Mesodermal cell (in vitro differentiated cells): ENCODE measurements around the gene METTL17.

Source experiments
- H3K27ac ChIP-seq: 2 replicates; pipeline ENCODE4 v1.7.0; 2013; ENCODE audit warnings: mild to moderate bottlenecking, low read depth, low read length, moderate library complexity; ENCODE audit not compliant: severe bottlenecking
- H3K36me3 ChIP-seq: 2 replicates; pipeline ENCODE4 v1.7.1; 2013; ENCODE audit warnings: mild to moderate bottlenecking, low read length, moderate library complexity; ENCODE audit not compliant: control insufficient read depth, insufficient read depth
- H3K4me1 ChIP-seq: one replicate; pipeline ENCODE4 v1.7.1; 2013; ENCODE audit warnings: mild to moderate bottlenecking, low read length; ENCODE audit not compliant: insufficient read depth, control insufficient read depth, poor library complexity, severe bottlenecking
- H3K4me3 ChIP-seq: 2 replicates; pipeline ENCODE4 v1.7.0; 2013; ENCODE audit warnings: low read length, control low read depth, mild to moderate bottlenecking; ENCODE audit not compliant: insufficient read depth, poor library complexity, severe bottlenecking; ENCODE audit errors: extremely low read depth
- H3K9me3 ChIP-seq: 2 replicates; pipeline ENCODE4 v1.7.1; 2013; ENCODE audit warnings: mild to moderate bottlenecking, low read length, moderate library complexity; ENCODE audit not compliant: control insufficient read depth
- WGBS, 2 experiments: methylation state at CpG; one replicate each; pipeline ENCODE4 v1.1.5; 2013; ENCODE audit warnings: missing lambda C conversion rate in 2 of 2; ENCODE audit not compliant: insufficient coverage in 2 of 2; 5-methylcytosine and 5-hydroxymethylcytosine counted together

METTL17 gene

DNA sequence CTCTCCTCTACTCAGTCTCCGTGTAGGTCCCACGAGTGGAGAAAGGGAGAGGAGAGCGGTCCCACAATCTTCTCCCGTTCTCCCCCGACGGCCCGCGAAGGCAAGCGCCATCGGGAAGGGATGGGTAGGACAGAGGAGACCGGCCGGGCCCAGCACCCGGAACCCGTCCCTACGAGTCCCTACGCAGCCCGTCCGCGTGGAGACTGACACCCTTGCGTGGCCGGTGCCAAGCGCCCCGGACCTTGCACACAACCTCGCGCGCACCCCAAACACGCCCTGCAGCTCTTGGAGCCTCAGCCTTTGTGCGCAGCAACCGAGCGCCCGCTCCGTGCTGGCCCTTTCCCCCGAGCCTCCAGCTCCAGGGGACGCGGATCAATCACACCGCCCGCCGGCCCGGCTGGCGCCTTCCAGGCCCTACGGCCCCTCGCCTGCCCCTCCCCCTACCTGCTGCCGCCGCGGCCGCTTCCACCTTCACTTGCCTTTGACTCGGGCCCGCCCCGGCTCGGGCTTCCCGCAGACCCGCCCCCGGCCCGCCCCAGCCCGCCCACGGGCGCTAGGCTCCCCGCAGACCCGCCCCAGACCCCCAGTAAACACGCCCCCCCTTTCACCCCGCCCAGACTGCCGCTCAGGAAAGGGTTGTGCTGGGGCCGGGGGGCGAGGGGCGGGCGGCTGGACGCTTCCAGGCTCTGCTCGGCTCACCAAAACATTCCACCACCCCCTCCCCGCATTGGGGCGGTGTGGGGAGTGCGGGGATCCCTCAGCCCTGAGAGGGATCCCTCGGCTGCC lies 35.0 kb downstream of the METTL17 start, which contains the start of gene NDRG2:
NDRG2 (minus strand) TSS at position 477 of the 786 bp plus-strand sequence. CDS start 1,746 bp downstream, outside the sequence.
- peaks cover 23% of the 10 kb centered on the region for H3K36me3 ChIP-seq
- no peaks in the 10 kb centered on the region for H3K9me3 ChIP-seq
- 1 to 2% methylated on average over 22 to 38 of the region's 72 CpGs for WGBS, 2 experiments
- peak within 1 kb of the TSS; percentile 83 for H3K27ac ChIP-seq
- H3K4me1 ChIP-seq = peaks cover 21% of the 10 kb centered on the region
- peak within 1 kb of the TSS; percentile 59 for H3K4me3 ChIP-seq

DNA sequence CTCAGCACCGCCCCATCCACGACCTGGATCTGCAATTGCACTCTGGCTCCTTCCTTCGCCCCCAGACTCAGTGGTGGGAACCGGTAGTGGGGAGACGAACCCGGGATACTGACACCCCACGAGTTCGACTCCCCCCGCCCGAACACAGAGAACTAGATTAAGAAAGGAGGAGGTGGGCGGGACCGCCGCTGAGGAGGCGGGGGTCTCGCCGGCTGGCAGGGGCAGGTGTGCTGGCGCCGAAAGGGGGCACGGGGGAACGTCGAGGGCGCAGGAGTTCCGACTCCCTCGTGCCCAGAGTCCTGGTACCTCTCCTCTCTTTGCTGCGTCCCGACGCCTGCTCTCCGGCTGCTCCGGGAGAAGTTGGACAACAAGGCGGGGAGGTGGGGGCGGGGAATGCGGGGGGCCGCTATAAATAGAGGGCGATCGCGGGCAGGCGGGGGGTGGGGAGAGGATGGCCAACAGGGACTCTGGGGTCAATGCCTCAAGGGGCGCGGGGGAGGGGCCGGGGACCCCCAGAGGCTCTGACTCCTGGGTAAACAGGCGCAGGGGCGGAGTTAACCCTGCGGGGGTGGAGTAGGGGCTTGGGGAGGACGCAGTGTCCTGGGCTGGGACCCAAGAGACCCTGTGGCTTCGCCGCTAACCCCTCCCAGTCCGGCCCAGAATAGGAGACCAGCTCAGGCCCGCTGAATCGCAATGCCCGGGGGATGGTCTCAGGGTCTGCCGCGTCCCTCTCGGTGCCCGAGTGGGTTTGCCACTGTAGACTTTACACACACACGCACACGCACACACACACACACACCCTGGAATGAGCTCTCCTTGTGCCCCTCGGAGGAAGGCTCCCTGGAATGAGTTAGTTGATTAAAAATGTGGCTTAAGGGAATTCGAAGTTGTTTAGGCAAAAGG lies 35.8 kb downstream of the METTL17 start:
- 2 to 5% methylated on average over 24 to 28 of the region's 58 CpGs for WGBS, 2 experiments
- peaks cover 16% of the 10 kb centered on the region for H3K36me3 ChIP-seq
- H3K9me3 ChIP-seq = no peaks in the 10 kb centered on the region
- H3K4me3 ChIP-seq = peak overlapping the region; percentile 59
- H3K27ac ChIP-seq = peak overlapping the region; percentile 83
- H3K4me1 ChIP-seq = peaks cover 21% of the 10 kb centered on the region

DNA sequence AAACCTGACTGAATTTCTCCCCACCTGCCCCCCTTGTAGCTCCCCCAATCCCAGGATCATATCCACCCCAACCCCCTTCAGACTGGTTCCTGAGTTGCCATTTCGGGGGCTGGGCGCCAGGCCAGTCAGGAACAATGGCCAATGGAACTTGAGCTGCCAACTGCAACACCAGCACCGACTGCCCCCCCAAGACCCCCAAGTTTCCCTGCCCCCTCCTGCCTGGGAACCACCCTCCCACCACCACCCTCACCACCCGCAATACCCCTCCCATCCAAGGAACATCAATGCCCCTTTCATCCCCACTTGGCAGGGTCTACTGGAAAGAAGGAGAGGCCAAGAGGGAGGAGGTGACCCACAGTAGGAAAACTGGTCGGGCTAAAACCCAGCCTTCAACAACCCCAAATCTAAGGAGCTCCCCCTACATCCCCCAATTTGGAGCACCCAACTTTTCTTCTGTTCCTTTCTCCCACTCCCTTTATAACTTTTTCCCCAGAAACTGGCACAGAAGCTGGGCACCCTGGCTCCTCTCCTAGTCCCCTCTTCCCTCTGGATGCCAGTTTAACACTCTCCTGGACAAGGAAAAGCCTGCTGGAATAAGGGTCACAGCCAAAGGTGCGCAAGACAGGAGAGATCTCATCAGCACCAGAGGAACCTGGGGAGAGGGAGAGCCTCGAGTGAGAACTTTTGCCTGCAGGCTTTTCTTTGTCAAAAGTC lies 36.7 kb downstream of the METTL17 start:
- Histone ChIP-seq H3K4me3 (peak overlapping the region; percentile 59), H3K27ac (peak overlapping the region; percentile 83), H3K4me1 (peaks cover 21% of the 10 kb centered on the region), H3K36me3 (peaks cover 8% of the 10 kb centered on the region), H3K9me3 (no peaks in the 10 kb centered on the region)
- 46 to 56% methylated on average over 2 to 3 of the region's 7 CpGs for WGBS, 2 experiments

DNA sequence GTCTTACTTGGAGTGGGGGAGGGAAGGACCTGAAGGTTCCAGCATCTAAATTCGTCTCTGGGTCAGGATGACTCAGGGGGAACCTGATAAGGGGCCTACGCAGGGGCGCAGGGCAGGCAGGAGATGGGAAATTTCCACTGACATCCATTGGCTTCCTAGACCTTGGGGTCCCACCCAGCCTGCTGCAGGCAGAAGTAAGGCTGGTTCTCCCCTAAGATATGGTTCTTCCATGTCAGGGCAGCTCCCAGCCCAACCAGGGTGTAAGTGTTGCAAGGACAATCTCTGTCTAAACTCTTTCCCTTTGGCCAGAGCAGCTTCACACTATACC lies 37.2 kb downstream of the METTL17 start:
- Histone ChIP-seq H3K4me3 (no peak overlapping the region), H3K27ac (peak overlapping the region; percentile 83), H3K9me3 (no peaks in the 10 kb centered on the region), H3K36me3 (peaks cover 3% of the 10 kb centered on the region), H3K4me1 (peaks cover 21% of the 10 kb centered on the region)
- 41 to 59% methylated on average over 2 to 3 of the region's 3 CpGs for WGBS, 2 experiments

DNA sequence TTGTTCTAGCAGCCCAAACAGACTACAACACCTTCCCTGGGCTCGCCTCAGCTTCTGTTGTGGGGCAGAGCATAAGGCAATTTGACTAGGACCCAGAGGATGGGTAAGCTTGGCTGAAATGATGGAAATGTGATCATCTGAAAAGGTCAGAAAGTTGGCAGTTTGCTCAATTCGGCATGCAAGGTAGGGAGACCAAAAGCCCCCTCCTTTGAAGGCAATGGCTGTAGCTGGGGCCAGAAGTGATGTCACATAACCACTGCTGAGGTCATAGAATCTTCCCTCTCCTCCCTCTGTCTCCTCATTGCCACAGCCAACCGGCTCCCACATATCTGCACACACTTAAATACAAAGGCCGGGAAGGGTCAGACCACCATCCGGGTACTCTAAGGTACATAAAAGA lies 40.1 kb downstream of the METTL17 start, which contains the start of gene TPPP2:
TPPP2 (plus strand) TSS at position 301 of the 400 bp plus-strand sequence. CDS start 365 bp downstream, outside the sequence.
- Histone ChIP-seq H3K36me3 (no peaks in the 10 kb centered on the region), H3K9me3 (no peaks in the 10 kb centered on the region), H3K4me3 (no peak within 1 kb of the TSS), H3K27ac (no peak within 1 kb of the TSS), H3K4me1 (peaks cover 14% of the 10 kb centered on the region)
- 86 to 95% methylated on average over 3 of the region's 5 CpGs for WGBS, 2 experiments

DNA sequence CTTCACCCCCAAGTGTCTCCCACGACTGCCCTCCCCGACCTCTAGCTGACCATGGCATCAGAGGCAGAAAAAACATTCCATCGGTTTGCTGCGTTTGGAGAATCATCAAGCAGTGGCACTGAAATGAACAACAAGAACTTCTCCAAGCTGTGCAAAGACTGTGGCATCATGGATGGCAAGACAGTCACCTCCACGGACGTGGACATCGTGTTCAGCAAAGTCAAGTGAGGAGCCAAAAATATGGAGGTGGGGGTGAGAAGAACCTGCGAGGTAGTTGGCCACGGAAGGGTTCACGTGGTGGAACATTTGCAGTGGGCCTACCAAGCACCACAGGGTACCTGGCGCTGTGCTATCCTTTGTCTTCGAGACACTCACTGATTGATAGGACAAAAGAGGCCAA lies 40.8 kb downstream of the METTL17 start:
- H3K4me3 ChIP-seq = no peak overlapping the region
- WGBS, 2 experiments = 91 to 92% methylated on average over 12 of the region's 12 CpGs
- H3K4me1 ChIP-seq = peaks cover 14% of the 10 kb centered on the region
- H3K36me3 ChIP-seq = no peaks in the 10 kb centered on the region
- H3K9me3 ChIP-seq = no peaks in the 10 kb centered on the region
- H3K27ac ChIP-seq = no peak overlapping the region

DNA sequence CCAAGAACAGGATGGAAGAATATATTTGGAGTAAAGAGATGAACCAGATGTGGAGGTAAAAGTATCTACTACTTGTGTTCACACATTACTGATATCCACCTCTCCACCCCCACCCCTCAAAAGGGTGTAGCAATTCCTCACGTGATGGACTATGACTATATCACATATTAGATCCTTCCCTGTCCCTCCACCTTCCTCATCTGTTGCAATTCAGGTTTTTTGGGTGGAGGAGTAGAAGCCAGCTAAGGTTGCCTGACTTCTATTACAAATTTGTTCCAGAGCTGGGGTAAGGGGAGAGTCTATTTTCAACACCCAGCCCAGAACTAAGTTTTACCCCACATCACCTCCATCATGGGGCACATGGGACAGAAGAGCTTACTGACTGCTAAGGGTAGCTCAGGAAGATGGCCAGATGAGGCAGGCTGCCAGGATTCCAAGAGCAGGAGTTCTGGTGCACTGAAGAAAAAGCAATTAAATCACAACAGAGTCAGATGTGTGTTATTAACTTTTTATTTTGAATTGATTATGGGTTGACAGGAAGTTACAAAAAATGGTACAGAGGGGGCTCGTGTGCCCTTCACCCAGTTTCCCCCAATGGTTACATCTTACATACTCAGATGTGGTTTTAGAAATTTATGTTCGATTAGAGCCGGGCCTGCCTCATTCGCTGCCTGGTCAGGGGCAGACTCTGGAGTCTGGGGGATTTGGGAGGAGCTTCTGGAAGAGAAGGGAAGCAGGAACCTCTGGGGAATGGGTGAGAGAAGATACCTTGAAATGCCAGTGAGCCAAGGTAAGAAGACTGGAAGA lies 42.7 kb downstream of the METTL17 start:
- H3K9me3 ChIP-seq = no peaks in the 10 kb centered on the region
- H3K4me3 ChIP-seq = no peak overlapping the region
- H3K4me1 ChIP-seq = no peaks in the 10 kb centered on the region
- H3K36me3 ChIP-seq = no peaks in the 10 kb centered on the region
- no peak overlapping the region for H3K27ac ChIP-seq
- no CpG with 5 or more reads among the region's 5 CpGs for WGBS, 2 experiments

DNA sequence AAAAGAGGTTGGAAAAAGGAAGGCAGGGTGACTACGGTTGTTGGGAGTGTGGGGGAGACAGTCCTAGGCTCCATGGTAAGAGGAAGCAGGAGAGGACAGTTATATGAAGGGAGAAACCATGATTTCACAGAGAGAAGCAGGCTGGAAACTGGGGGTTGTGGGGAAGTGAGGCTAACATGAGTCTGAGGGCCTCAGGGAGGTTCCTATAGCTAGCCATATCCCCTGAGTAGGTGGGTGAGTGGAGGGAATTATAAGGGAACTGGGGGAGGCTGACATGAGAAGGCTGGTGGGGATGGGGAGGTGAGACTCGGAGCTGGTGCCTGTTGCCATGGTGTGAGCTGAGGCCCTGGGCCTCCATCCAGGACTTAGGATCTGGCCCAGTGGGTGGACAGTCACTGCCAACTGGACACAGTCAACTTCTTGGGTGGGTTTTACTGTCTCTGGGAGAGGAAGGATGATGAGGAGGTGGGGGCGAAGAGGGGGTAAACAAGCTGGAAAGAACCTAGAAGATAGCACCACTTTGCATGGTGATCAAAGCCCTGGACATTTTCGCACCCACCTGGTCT lies 43.4 kb downstream of the METTL17 start:
- no peaks in the 10 kb centered on the region for H3K9me3 ChIP-seq
- H3K4me1 ChIP-seq = peaks cover under 1% of the 10 kb centered on the region
- H3K36me3 ChIP-seq = no peaks in the 10 kb centered on the region
- H3K27ac ChIP-seq = no peak overlapping the region
- H3K4me3 ChIP-seq = no peak overlapping the region
- 96 to 98% methylated on average over 4 of the region's 4 CpGs for WGBS, 2 experiments

DNA sequence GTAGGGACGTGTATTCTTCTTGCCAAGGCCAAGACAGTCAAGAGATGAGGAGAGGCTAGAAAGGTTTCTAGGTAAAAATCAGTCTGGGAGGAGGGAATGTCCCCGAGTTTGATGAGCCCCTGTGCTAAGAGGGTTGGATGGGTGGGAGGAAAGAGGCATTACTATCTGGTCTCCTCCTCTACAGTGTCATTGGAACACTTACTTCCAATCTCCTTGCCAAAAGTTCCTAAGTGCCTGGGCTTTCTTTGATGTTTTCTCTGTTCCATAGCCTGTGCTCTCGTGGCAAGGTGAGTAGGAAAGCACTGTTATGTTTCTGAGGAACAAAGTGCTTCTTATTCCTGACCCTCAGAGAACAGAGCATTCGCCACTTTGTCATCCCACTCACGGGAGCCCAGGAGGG lies 44.9 kb downstream of the METTL17 start, which contains the start of gene RNASE13:
RNASE13 (minus strand) TSS at position 101 of the 400 bp plus-strand sequence. CDS start 519 bp downstream, outside the sequence.
- Histone ChIP-seq H3K27ac (no peak within 1 kb of the TSS), H3K4me3 (no peak within 1 kb of the TSS), H3K4me1 (peaks cover 13% of the 10 kb centered on the region), H3K36me3 (no peaks in the 10 kb centered on the region), H3K9me3 (no peaks in the 10 kb centered on the region)
- 85 to 93% methylated on average over 3 to 4 of the region's 5 CpGs for WGBS, 2 experiments
